SK-N-SH (cell line): Measurements from ENCODE around the gene OR52A1. TPM values are rescaled to one million over a fixed set of nuclear protein-coding genes. Genes with fewer than 3 reads are reported as not detected.

Experiments used
- CTCF ChIA-PET: fragments of 300-600, 350-600 bp; formaldehyde crosslinking; extraction: SDS; loops from one replicate; lab custom pipeline; 2021; lab: Yijun Ruan, JAX
- POLR2A ChIA-PET: fragments of 350-600 bp; sonication (Branson Sonifier 250); formaldehyde crosslinking; extraction: SDS; loops from one replicate; lab custom pipeline; 2020; ENCODE audit warnings: antibody characterized with exemption, inconsistent platforms; lab: Yijun Ruan, JAX
- DNase-seq: peaks from one replicate; pipeline ENCODE4 v3.0.0; 2012
- H2AFZ ChIP-seq: fragments of 200-600 bp; sonication (generic); 2 replicates; pipeline ENCODE4 v1.8.1; 2016; ENCODE audit warnings: antibody characterized with exemption, mild to moderate bottlenecking, low read depth
- H3F3A ChIP-seq: fragments of 200-600 bp; sonication (generic); replicated peaks from 2 replicates; pipeline ENCODE3; 2016; ENCODE audit warnings: antibody characterized with exemption, mild to moderate bottlenecking; ENCODE audit not compliant: insufficient read depth
- H3K27ac ChIP-seq, 2 experiments: fragments of 200-500 bp in 1 of 2; fragments of 200-600 bp in 1 of 2; sonication (Bioruptor generic) in 1 of 2; sonication (generic), shearing (Covaris generic) in 1 of 2; 2 replicates each; pipeline versions ENCODE4 v1.5.1 to v1.6.1; 2014 to 2016; ENCODE audit warnings: low read depth in 2 of 2, inconsistent platforms in 1 of 2, low read length in 1 of 2, mild to moderate bottlenecking in 1 of 2, mixed read lengths in 1 of 2
- H3K27me3 ChIP-seq: fragments of 200-600 bp; sonication (generic), shearing (Covaris generic); 2 replicates; pipeline ENCODE4 v1.6.1; 2016; ENCODE audit warnings: mixed run types; ENCODE audit not compliant: insufficient read depth
- H3K36me3 ChIP-seq, 2 experiments: fragments of 200-500 bp in 1 of 2; fragments of 200-600 bp in 1 of 2; sonication (Bioruptor generic) in 1 of 2; sonication (generic) in 1 of 2; replicated peaks in 1 of 2; 2 replicates each; pipeline versions ENCODE3 to v1.5.1; 2014 to 2016; ENCODE audit warnings: low read length in 1 of 2, mild to moderate bottlenecking in 1 of 2; ENCODE audit not compliant: insufficient read depth in 2 of 2, control insufficient read depth in 1 of 2
- H3K4me1 ChIP-seq, 2 experiments: fragments of 200-500 bp in 1 of 2; fragments of 200-600 bp in 1 of 2; sonication (Bioruptor generic) in 1 of 2; sonication (generic), shearing (Covaris generic) in 1 of 2; 2 replicates each; pipeline versions ENCODE4 v1.5.1 to v1.6.1; 2014 to 2016; ENCODE audit warnings: low read depth in 1 of 2, low read length in 1 of 2, mixed run types in 1 of 2; ENCODE audit not compliant: insufficient read depth in 2 of 2, control insufficient read depth in 1 of 2
- H3K4me2 ChIP-seq: fragments of 200-600 bp; sonication (generic), shearing (Covaris generic); 2 replicates; pipeline ENCODE4 v1.6.1; 2017; ENCODE audit warnings: mixed run types
- H3K4me3 ChIP-seq, 2 experiments: fragments of 200-500 bp in 1 of 2; fragments of 200-600 bp in 1 of 2; sonication (Bioruptor generic) in 1 of 2; sonication (generic), shearing (Covaris generic) in 1 of 2; 2 replicates each; pipeline versions ENCODE4 v1.5.1 to v1.8.1; 2014 to 2016; ENCODE audit warnings: low read depth in 2 of 2, inconsistent platforms in 1 of 2, low read length in 1 of 2, mild to moderate bottlenecking in 1 of 2, mixed read lengths in 1 of 2, moderate library complexity in 1 of 2
- H3K79me2 ChIP-seq: fragments of 200-600 bp; sonication (generic); 2 replicates; pipeline ENCODE4 v1.8.1; 2017; ENCODE audit warnings: mild to moderate bottlenecking; ENCODE audit not compliant: insufficient read depth
- H3K9ac ChIP-seq: fragments of 200-600 bp; sonication (generic); 2 replicates; pipeline ENCODE4 v1.6.1; 2017; ENCODE audit warnings: mixed run types
- H3K9me2 ChIP-seq: fragments of 200-600 bp; sonication (generic); 2 replicates; pipeline ENCODE4 v1.6.1; 2017; ENCODE audit warnings: mixed run types
- H3K9me3 ChIP-seq: fragments of 200-600 bp; sonication (generic); 2 replicates; pipeline ENCODE4 v1.6.1; 2017; ENCODE audit warnings: mixed run types, mild to moderate bottlenecking, moderate library complexity
- H4K20me1 ChIP-seq: fragments of 200-600 bp; sonication (generic); 2 replicates; pipeline ENCODE4 v1.6.1; 2017; ENCODE audit warnings: mild to moderate bottlenecking, mixed run types; ENCODE audit not compliant: insufficient read depth
- CHD2 ChIP-seq: fragments of 150-350 bp; IDR thresholded peaks from 2 replicates; pipeline ENCODE4 v1.6.1; 2018; ENCODE audit warnings: low read length; ENCODE audit not compliant: partially characterized antibody
- EP300 ChIP-seq, 2 experiments: IDR thresholded peaks; 2 replicates each; pipeline versions ENCODE4 v1.4.0 to v1.6.1; 2012; ENCODE audit warnings: borderline replicate concordance in 1 of 2, low read depth in 1 of 2, low read length in 1 of 2
- FOXJ3 ChIP-seq: sonication (generic); formaldehyde crosslinking; IDR thresholded peaks from 2 replicates; pipeline ENCODE4 v1.5.1; 2020; ENCODE audit warnings: mild to moderate bottlenecking, missing genetic modification reagents
- GATA2 ChIP-seq: sonication (generic); formaldehyde crosslinking; IDR thresholded peaks from 2 replicates; pipeline ENCODE4 v1.5.0; 2020; ENCODE audit warnings: mild to moderate bottlenecking, missing genetic modification reagents
- JUND ChIP-seq: IDR thresholded peaks from 2 replicates; pipeline ENCODE4 v1.4.0; 2012
- MXI1 ChIP-seq: IDR thresholded peaks from 2 replicates; pipeline ENCODE4 v1.6.1; 2012; ENCODE audit warnings: mild to moderate bottlenecking, low read depth, low read length, improper control_type of control experiment
- NRF1 ChIP-seq: IDR thresholded peaks from 2 replicates; pipeline ENCODE4 v1.6.1; 2012; ENCODE audit warnings: low read depth, mild to moderate bottlenecking, low read length
- POLR2AphosphoS5 ChIP-seq: IDR thresholded peaks from 2 replicates; pipeline ENCODE4 v1.6.1; 2012; ENCODE audit warnings: low read depth, low read length
- SIN3A ChIP-seq: IDR thresholded peaks from 2 replicates; pipeline ENCODE4 v1.6.1; 2012; ENCODE audit warnings: low read depth, mild to moderate bottlenecking, low read length, moderate library complexity, borderline replicate concordance
- SMC3 ChIP-seq: IDR thresholded peaks from 2 replicates; pipeline ENCODE4 v1.6.1; 2012; ENCODE audit warnings: low read depth, low read length, improper control_type of control experiment
- TAF1 ChIP-seq: IDR thresholded peaks from 2 replicates; pipeline ENCODE4 v1.6.1; 2012; ENCODE audit warnings: low read depth, mild to moderate bottlenecking, low read length, moderate library complexity, borderline replicate concordance
- TEAD4 ChIP-seq: IDR thresholded peaks from 2 replicates; pipeline ENCODE4 v1.4.0; 2012; ENCODE audit warnings: mild to moderate bottlenecking, borderline replicate concordance; ENCODE audit not compliant: insufficient read depth
- YY1 ChIP-seq: IDR thresholded peaks from 2 replicates; pipeline ENCODE4 v1.4.0; 2012; ENCODE audit warnings: low read depth, mild to moderate bottlenecking
- polyA plus RNA-seq, 3 experiments: library from polyadenylated mRNA; depleted of rRNA; stranded (reverse); fragments of >200 nt; gene quantifications; 2 replicates each; pipeline ENCODE4 v1.2.3, GENCODE V29; 2012
- TF ChIP-seq, protein P1 (sequence below): IDR thresholded peaks from 2 replicates; pipeline ENCODE4 v1.4.0; 2012; ENCODE audit warnings: low read depth
- TF ChIP-seq, protein P2 (sequence below): fragments of 150-350 bp; IDR thresholded peaks from 2 replicates; pipeline ENCODE4 v1.6.1; 2016; ENCODE audit warnings: mild to moderate bottlenecking, low read depth, low read length
- TF ChIP-seq, protein P3 (sequence below): fragments of 200-600 bp; sonication (generic); IDR thresholded peaks from 2 replicates; pipeline ENCODE4 v1.6.1; 2017; ENCODE audit warnings: antibody characterized with exemption, mild to moderate bottlenecking, moderate library complexity
- TF ChIP-seq, protein P4 (sequence below): IDR thresholded peaks from 2 replicates; pipeline ENCODE4 v1.6.1; 2012; ENCODE audit warnings: mild to moderate bottlenecking, low read depth, low read length, moderate library complexity

Gene OR52A1
- polyA plus RNA-seq, 1 of the 3 experiments (the other 2 are of a cell fraction): not detected

DNA sequence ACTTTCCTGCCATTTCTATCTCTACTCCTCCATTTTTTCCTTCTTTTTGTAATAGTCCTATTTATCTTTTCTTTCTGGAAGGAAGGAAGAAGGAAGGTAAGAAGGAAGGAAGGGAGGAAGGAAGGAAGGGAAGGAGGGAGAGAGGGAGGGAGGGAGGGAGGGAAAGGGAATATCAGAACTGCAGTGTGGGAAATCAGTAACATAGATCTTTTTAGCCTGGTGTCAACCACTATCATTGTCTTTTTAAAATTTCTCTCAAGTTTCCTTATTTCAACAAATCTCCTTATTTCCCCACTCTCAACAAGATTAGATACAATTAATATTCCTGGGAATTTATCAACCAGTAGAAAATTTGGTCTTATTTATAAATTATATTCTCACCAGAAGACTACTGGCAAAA lies 51.5 kb downstream of the OR52A1 start:
- no peaks in the 10 kb centered on the region for H3K79me2 ChIP-seq
- no peaks in the 10 kb centered on the region for H3K4me1 ChIP-seq
- H3K36me3 ChIP-seq: no peaks in the 10 kb centered on the region
- no peak overlapping the region for H3K4me3 ChIP-seq
- ChIA-PET POLR2A (no interaction called here), CTCF (no interaction called here)
- no peak for TF ChIP-seq SMC3
- no peak for TF ChIP-seq EP300 (IDR thresholded peaks at IDR 0.05; ENCODE audit: borderline replicate concordance in 1 of 2, low read depth in 1 of 2, low read length in 1 of 2)
- no peak for TF ChIP-seq SIN3A
- no peak for TF ChIP-seq GATA2
- TF ChIP-seq, protein P1, sequence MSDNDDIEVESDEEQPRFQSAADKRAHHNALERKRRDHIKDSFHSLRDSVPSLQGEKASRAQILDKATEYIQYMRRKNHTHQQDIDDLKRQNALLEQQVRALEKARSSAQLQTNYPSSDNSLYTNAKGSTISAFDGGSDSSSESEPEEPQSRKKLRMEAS: no peak
- TF ChIP-seq FOXJ3: no peak
- TF ChIP-seq MXI1: no peak
- TF ChIP-seq TAF1: no peak
- TF ChIP-seq, protein P2, sequence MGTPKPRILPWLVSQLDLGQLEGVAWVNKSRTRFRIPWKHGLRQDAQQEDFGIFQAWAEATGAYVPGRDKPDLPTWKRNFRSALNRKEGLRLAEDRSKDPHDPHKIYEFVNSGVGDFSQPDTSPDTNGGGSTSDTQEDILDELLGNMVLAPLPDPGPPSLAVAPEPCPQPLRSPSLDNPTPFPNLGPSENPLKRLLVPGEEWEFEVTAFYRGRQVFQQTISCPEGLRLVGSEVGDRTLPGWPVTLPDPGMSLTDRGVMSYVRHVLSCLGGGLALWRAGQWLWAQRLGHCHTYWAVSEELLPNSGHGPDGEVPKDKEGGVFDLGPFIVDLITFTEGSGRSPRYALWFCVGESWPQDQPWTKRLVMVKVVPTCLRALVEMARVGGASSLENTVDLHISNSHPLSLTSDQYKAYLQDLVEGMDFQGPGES: no peak
- no peak for TF ChIP-seq POLR2AphosphoS5
- TF ChIP-seq, protein P3, sequence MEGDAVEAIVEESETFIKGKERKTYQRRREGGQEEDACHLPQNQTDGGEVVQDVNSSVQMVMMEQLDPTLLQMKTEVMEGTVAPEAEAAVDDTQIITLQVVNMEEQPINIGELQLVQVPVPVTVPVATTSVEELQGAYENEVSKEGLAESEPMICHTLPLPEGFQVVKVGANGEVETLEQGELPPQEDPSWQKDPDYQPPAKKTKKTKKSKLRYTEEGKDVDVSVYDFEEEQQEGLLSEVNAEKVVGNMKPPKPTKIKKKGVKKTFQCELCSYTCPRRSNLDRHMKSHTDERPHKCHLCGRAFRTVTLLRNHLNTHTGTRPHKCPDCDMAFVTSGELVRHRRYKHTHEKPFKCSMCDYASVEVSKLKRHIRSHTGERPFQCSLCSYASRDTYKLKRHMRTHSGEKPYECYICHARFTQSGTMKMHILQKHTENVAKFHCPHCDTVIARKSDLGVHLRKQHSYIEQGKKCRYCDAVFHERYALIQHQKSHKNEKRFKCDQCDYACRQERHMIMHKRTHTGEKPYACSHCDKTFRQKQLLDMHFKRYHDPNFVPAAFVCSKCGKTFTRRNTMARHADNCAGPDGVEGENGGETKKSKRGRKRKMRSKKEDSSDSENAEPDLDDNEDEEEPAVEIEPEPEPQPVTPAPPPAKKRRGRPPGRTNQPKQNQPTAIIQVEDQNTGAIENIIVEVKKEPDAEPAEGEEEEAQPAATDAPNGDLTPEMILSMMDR: no peak
- no peak for TF ChIP-seq JUND
- TF ChIP-seq CHD2: no peak
- TF ChIP-seq TEAD4: no peak
- TF ChIP-seq YY1: no peak
- no peak for TF ChIP-seq NRF1
- TF ChIP-seq, protein P4, sequence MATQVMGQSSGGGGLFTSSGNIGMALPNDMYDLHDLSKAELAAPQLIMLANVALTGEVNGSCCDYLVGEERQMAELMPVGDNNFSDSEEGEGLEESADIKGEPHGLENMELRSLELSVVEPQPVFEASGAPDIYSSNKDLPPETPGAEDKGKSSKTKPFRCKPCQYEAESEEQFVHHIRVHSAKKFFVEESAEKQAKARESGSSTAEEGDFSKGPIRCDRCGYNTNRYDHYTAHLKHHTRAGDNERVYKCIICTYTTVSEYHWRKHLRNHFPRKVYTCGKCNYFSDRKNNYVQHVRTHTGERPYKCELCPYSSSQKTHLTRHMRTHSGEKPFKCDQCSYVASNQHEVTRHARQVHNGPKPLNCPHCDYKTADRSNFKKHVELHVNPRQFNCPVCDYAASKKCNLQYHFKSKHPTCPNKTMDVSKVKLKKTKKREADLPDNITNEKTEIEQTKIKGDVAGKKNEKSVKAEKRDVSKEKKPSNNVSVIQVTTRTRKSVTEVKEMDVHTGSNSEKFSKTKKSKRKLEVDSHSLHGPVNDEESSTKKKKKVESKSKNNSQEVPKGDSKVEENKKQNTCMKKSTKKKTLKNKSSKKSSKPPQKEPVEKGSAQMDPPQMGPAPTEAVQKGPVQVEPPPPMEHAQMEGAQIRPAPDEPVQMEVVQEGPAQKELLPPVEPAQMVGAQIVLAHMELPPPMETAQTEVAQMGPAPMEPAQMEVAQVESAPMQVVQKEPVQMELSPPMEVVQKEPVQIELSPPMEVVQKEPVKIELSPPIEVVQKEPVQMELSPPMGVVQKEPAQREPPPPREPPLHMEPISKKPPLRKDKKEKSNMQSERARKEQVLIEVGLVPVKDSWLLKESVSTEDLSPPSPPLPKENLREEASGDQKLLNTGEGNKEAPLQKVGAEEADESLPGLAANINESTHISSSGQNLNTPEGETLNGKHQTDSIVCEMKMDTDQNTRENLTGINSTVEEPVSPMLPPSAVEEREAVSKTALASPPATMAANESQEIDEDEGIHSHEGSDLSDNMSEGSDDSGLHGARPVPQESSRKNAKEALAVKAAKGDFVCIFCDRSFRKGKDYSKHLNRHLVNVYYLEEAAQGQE: no peak
- no peaks in the 10 kb centered on the region for H3K9me3 ChIP-seq
- no peaks in the 10 kb centered on the region for H3F3A ChIP-seq
- H3K27me3 ChIP-seq: peaks cover 9% of the 10 kb centered on the region; the same call in 1 of the 2 replicates
- no peaks in the 10 kb centered on the region for H4K20me1 ChIP-seq
- H3K4me2 ChIP-seq: no peak overlapping the region
- no peak overlapping the region for H3K9ac ChIP-seq
- no peak for DNase-seq
- no peaks in the 10 kb centered on the region for H3K9me2 ChIP-seq
- no peak overlapping the region for H2AFZ ChIP-seq
- no peak overlapping the region for H3K27ac ChIP-seq
